Measurements from ENCODE around the gene STX2. TPM values are rescaled to one million over a fixed set of nuclear protein-coding genes. Genes with fewer than 3 reads are reported as not detected.

Gene STX2
- total RNA-seq, 1 donor from 2014 or later = 14.0 TPM

DNA sequence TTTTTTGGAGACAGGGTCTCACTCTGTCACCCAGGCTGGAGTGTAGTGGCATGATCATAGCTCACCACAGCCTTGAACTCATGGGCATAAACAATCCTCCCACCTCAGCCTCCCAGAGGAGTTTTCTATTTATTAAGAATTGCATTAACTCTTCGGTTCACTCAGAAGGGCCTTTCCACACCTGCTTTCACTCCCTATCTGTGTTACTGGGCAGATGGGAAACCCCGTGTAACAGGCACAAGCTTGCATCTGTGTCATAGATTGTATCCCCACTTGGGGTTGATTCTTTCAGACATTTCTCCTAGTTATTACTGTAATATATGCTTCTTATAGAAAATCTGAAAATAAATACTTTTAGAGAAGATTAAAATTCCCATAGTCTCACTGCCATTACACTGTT is 38.7 kb downstream of the STX2 start:
- H3K9me3 Mint-ChIP-seq = no peaks in the 10 kb centered on the region
- peaks cover 31% of the 10 kb centered on the region for H3K36me3 Mint-ChIP-seq
- no peaks in the 10 kb centered on the region for H3K27me3 Mint-ChIP-seq (ENCODE audit: low read depth)
- TF ChIP-seq, protein P1, sequence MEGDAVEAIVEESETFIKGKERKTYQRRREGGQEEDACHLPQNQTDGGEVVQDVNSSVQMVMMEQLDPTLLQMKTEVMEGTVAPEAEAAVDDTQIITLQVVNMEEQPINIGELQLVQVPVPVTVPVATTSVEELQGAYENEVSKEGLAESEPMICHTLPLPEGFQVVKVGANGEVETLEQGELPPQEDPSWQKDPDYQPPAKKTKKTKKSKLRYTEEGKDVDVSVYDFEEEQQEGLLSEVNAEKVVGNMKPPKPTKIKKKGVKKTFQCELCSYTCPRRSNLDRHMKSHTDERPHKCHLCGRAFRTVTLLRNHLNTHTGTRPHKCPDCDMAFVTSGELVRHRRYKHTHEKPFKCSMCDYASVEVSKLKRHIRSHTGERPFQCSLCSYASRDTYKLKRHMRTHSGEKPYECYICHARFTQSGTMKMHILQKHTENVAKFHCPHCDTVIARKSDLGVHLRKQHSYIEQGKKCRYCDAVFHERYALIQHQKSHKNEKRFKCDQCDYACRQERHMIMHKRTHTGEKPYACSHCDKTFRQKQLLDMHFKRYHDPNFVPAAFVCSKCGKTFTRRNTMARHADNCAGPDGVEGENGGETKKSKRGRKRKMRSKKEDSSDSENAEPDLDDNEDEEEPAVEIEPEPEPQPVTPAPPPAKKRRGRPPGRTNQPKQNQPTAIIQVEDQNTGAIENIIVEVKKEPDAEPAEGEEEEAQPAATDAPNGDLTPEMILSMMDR (IDR thresholded peaks at IDR 0.05; ENCODE audit: unreplicated experiment) = no peak
- no peak for DNase-seq (ENCODE audit: low spot score in 2 of 2, unreplicated experiment in 2 of 2)
- H3K27ac Mint-ChIP-seq = no peak overlapping the region
- no peak overlapping the region for H3K4me3 Mint-ChIP-seq
- H3K4me1 Mint-ChIP-seq = no peaks in the 10 kb centered on the region

DNA sequence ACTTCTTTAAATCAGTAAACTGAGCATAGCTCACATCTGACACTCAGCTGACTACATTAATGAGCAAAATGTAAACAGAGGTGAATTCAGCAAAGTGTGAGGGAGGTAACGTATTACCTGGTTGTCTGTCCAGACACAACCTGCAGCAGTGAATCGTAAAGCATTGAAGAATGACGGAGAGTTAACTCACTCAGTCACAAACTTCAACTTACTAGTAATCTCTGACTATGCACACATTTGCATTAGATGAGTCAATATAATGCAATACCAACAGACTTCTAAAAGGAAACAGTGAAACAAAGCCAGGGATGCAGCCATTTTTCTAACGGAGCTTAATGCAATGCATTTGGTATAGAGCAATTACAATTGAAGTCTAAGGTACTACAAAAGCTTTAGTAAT is 40.0 kb downstream of the STX2 start:
- Mint-ChIP-seq H3K27ac (no peak overlapping the region), H3K4me1 (no peaks in the 10 kb centered on the region), H3K36me3 (peaks cover 26% of the 10 kb centered on the region), H3K27me3 (ENCODE audit: low read depth) (no peaks in the 10 kb centered on the region), H3K9me3 (no peaks in the 10 kb centered on the region), H3K4me3 (no peak overlapping the region)
- TF ChIP-seq, protein P1 (IDR thresholded peaks at IDR 0.05; ENCODE audit: unreplicated experiment) = no peak
- no peak for DNase-seq (ENCODE audit: low spot score in 2 of 2, unreplicated experiment in 2 of 2)

DNA sequence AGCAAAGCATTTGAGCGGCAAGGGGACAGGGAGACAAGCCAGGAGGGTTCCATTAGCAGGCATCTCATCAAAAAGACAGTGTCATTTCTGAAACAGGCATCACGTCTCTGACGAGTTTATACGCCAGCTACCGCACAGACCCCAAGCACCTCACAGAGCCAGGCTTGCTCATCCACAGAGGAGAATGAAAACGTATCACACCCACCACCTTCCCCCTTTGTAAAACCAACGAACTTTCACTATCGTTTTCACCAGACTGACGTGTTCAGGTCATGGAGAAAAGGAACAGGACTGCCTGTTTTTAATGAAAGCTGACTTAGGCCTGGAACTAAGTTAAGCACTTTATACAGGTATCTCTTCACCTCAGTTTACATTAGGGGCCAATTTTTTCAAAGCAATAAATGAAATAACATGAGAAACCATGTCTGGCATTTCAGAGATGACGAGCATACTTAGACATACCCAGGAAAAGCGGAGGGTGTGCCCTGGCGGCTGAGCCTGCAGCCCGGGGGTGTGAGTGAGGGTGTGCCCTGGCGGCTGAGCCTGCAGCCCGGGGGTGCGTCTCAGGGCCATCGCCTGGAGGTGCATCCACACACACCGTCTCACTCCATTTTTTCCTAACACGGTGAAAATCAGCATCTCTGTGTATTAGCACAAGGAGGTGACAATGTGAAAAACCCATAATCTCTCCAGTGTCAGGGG is 41.9 kb downstream of the STX2 start:
- DNase-seq (ENCODE audit: low spot score in 2 of 2, unreplicated experiment in 2 of 2) = no peak
- H3K4me1 Mint-ChIP-seq = no peaks in the 10 kb centered on the region
- H3K27ac Mint-ChIP-seq = no peak overlapping the region
- no peaks in the 10 kb centered on the region for H3K9me3 Mint-ChIP-seq
- TF ChIP-seq, protein P1 (IDR thresholded peaks at IDR 0.05; ENCODE audit: unreplicated experiment) = no peak
- no peak overlapping the region for H3K4me3 Mint-ChIP-seq
- H3K27me3 Mint-ChIP-seq (ENCODE audit: low read depth) = no peaks in the 10 kb centered on the region
- H3K36me3 Mint-ChIP-seq = peaks cover 19% of the 10 kb centered on the region

DNA sequence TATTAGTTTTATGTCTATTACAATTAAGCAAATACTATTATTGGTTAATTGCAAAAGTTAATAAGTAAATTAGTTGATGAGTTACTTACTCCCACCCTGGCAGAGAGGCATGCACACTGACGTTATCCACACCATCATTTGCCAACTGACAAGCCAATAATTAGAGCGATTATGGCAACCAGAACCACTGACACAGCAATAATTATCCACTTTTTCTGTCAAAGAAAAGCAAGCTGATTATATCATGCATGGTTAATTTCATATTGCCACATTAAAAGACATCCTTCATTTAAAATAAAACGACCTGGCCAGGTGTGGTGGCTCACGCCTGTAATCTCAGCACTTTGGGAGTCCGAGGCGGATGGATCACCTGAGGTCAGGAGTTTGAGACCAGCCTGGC is 43.1 kb downstream of the STX2 start:
- Mint-ChIP-seq H3K27me3 (ENCODE audit: low read depth) (no peaks in the 10 kb centered on the region), H3K36me3 (peaks cover 19% of the 10 kb centered on the region), H3K4me1 (no peaks in the 10 kb centered on the region), H3K4me3 (no peak overlapping the region), H3K27ac (no peak overlapping the region), H3K9me3 (no peaks in the 10 kb centered on the region)
- no peak for DNase-seq (ENCODE audit: low spot score in 2 of 2, unreplicated experiment in 2 of 2)
- TF ChIP-seq, protein P1 (IDR thresholded peaks at IDR 0.05; ENCODE audit: unreplicated experiment) = no peak

DNA sequence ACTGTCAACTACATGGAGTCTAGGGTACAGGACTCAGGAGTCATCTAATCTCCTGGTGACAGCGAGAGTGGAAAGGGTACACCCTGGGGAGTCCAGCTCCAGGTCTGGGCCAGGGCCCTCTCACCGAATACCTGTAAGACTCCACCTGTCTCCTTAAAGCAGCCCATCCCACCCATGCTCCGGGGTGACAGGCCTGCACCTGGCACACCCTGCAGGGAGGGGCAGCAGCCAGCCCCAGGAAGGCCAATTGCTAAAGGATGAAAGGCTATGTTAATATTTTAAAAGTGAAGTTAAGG is 45.5 kb downstream of the STX2 start:
- H3K27ac Mint-ChIP-seq = no peak overlapping the region
- no peak for DNase-seq (ENCODE audit: low spot score in 2 of 2, unreplicated experiment in 2 of 2)
- no peaks in the 10 kb centered on the region for H3K27me3 Mint-ChIP-seq (ENCODE audit: low read depth)
- H3K36me3 Mint-ChIP-seq = peaks cover 15% of the 10 kb centered on the region
- no peaks in the 10 kb centered on the region for H3K9me3 Mint-ChIP-seq
- H3K4me1 Mint-ChIP-seq = no peaks in the 10 kb centered on the region
- TF ChIP-seq, protein P1 (IDR thresholded peaks at IDR 0.05; ENCODE audit: unreplicated experiment) = no peak
- H3K4me3 Mint-ChIP-seq = no peak overlapping the region
